Stomach (tissue), 9 donors: ENCODE measurements around the gene LEMD2. TPM values are rescaled to one million over a fixed set of nuclear protein-coding genes. Genes with fewer than 3 reads are reported as not detected.

Experiments used
- DNase-seq, 2 donors: peaks; one replicate each; pipeline versions ENCODE4 v3.0.0 to v3.0.0-alpha.2; 2013 to 2019
- H3K27ac ChIP-seq, 5 donors: fragments of 200-600 bp in 4 of 5; sonication (generic) in 4 of 5; one replicate each; pipeline ENCODE4 v1.5.1; 2013 to 2019; ENCODE audit warnings: mild to moderate bottlenecking in 1 of 5, moderate library complexity in 1 of 5
- H3K27me3 ChIP-seq, 3 donors: fragments of 200-600 bp; sonication (generic); one replicate each; pipeline ENCODE4 v1.5.1; 2017 to 2019; ENCODE audit warnings: mixed run types in 1 of 3
- H3K36me3 ChIP-seq, 4 donors: fragments of 200-600 bp; sonication (generic); 1 replicate in 3 of 4; 2 replicates in 1 of 4; pipeline ENCODE4 v1.5.1; 2016 to 2019
- H3K4me1 ChIP-seq, 4 donors: fragments of 200-600 bp; sonication (generic); one replicate each; pipeline ENCODE4 v1.5.1; 2016 to 2019
- H3K4me3 ChIP-seq, 4 donors: fragments of 200-600 bp; sonication (generic) in 3 of 4; one replicate each; pipeline ENCODE4 v1.5.1; 2016 to 2019; ENCODE audit warnings: mild to moderate bottlenecking in 1 of 4
- H3K9me3 ChIP-seq, 4 donors: fragments of 200-600 bp; sonication (generic); one replicate each; pipeline ENCODE4 v1.5.1; 2016 to 2019
- CTCF ChIP-seq, 7 experiments: fragments of 450-650 bp in 4 of 7; fragments of 200-600 bp in 3 of 7; sonication (generic) in 3 of 7; IDR thresholded peaks; one replicate each; pipeline ENCODE4 v1.5.1; 2016 to 2019; ENCODE audit warnings: antibody characterized with exemption in 7 of 7, control low read depth in 2 of 7, mild to moderate bottlenecking in 1 of 7
- EP300 ChIP-seq: sonication (generic); formaldehyde crosslinking; IDR thresholded peaks from one replicate; pipeline ENCODE4 v1.6.1; 2017; ENCODE audit warnings: antibody characterized with exemption
- POLR2A ChIP-seq, 4 donors: fragments of 450-650 bp; IDR thresholded peaks; one replicate each; pipeline ENCODE4 v1.6.1; 2016; ENCODE audit warnings: antibody characterized with exemption in 4 of 4, control low read depth in 2 of 4, mild to moderate bottlenecking in 1 of 4, moderate library complexity in 1 of 4
- POLR2AphosphoS5 ChIP-seq, 3 donors: sonication (generic); formaldehyde crosslinking; IDR thresholded peaks; one replicate each; pipeline ENCODE4 v1.6.1; 2016; ENCODE audit warnings: antibody characterized with exemption in 3 of 3
- WGBS, 5 donors: extraction: QIAGEN DNeasy Blood & Tissue Kit in 3 of 5; methylation state at CpG; one replicate each; pipeline versions ENCODE4 v1.1.5 to v1.1.7; 2013 to 2018; 5-methylcytosine and 5-hydroxymethylcytosine counted together
- intact Hi-C: fragments of 100-400 bp; cut with DNase I; formaldehyde crosslinking; loops from one replicate; pipeline ENCODE4 v1.15.1; 2023; ENCODE audit warnings: low total_unique reads
- polyA plus RNA-seq, 3 donors: library from polyadenylated mRNA; stranded (reverse); fragments of 200-250 nt; gene quantifications; one replicate each; pipeline ENCODE4 v1.2.3, GENCODE V29; 2013
- total RNA-seq, 5 donors: library from RNA; depleted of rRNA; stranded (reverse); fragments of >200 nt; gene quantifications; one replicate each; pipeline versions ENCODE4 v1.1.0 to v1.2.3, GENCODE V29; 2014 to 2016
- donor health status: healthy with polysubstance abuse.
- donor health status: Bipolar disorder and iron deficiency.
- donor health status: healthy.

LEMD2 gene
- total and polyA plus RNA-seq, 8 donors: 22.0 to 428 (median 54.2) TPM

GRCh38 chr6:33820243-33820642 is 31.3 kb upstream of the LEMD2 start:
- DNase-seq: no peak
- intact Hi-C loops: no loop called here
- H3K27me3 ChIP-seq: peaks cover 0 to 11% (median 0%) of the 10 kb centered on the region in 3 donors
- peaks cover 0 to 19% (median 14%) of the 10 kb centered on the region in 4 donors for H3K4me1 ChIP-seq
- no peak overlapping the region for H3K4me3 ChIP-seq
- TF ChIP-seq EP300: no peak
- no peak for TF ChIP-seq POLR2AphosphoS5 (IDR thresholded peaks at IDR 0.05)
- no peak for TF ChIP-seq CTCF (IDR thresholded peaks at IDR 0.05)
- TF ChIP-seq POLR2A (IDR thresholded peaks at IDR 0.05): no peak
- 60 to 74% (median 64%) methylated on average over 9 to 10 of the region's 10 CpGs for WGBS, 5 donors
- no peaks in the 10 kb centered on the region for H3K9me3 ChIP-seq
- no peak overlapping the region for H3K27ac ChIP-seq
- H3K36me3 ChIP-seq: no peaks in the 10 kb centered on the region

- Histone ChIP-seq H3K27me3 (peaks cover 0 to 23% (median 7%) of the 10 kb centered on the region in 3 donors), H3K4me3 (no peak overlapping the region), H3K4me1 (peaks cover 0 to 13% (median 11%) of the 10 kb centered on the region in 4 donors), H3K27ac (no peak overlapping the region), H3K36me3 (no peaks in the 10 kb centered on the region), H3K9me3 (no peaks in the 10 kb centered on the region)
- no peak for DNase-seq
- intact Hi-C loops: no loop called here
- 70 to 79% (median 77%) methylated on average over 4 of the region's 4 CpGs for WGBS, 5 donors
- TF ChIP-seq CTCF (IDR thresholded peaks at IDR 0.05) (no peak), POLR2A (IDR thresholded peaks at IDR 0.05) (no peak), POLR2AphosphoS5 (IDR thresholded peaks at IDR 0.05) (no peak), EP300 (no peak)
These were observed 30.1 kb upstream of the LEMD2 start for GRCh38 chr6:33819021-33819420.

- 59 to 82% (median 68%) methylated on average over 3 of the region's 3 CpGs for WGBS, 5 donors
- H3K27me3 ChIP-seq: peaks cover 0 to 30% (median 13%) of the 10 kb centered on the region in 3 donors
- peaks cover 0 to 12% (median 11%) of the 10 kb centered on the region in 4 donors for H3K4me1 ChIP-seq
- no peak overlapping the region for H3K27ac ChIP-seq
- H3K36me3 ChIP-seq: no peaks in the 10 kb centered on the region
- H3K9me3 ChIP-seq: no peaks in the 10 kb centered on the region
- H3K4me3 ChIP-seq: no peak overlapping the region
- TF ChIP-seq EP300: no peak
- no peak for TF ChIP-seq CTCF (IDR thresholded peaks at IDR 0.05)
- TF ChIP-seq POLR2AphosphoS5 (IDR thresholded peaks at IDR 0.05): no peak
- no peak for TF ChIP-seq POLR2A (IDR thresholded peaks at IDR 0.05)
- intact Hi-C loops: no loop called here
- no peak for DNase-seq
These were observed 29.4 kb upstream of the LEMD2 start for GRCh38 chr6:33818293-33818692.

GRCh38 chr6:33817489-33817888 is 28.6 kb upstream of the LEMD2 start:
- no peaks in the 10 kb centered on the region for H3K9me3 ChIP-seq
- H3K36me3 ChIP-seq: no peaks in the 10 kb centered on the region
- H3K27me3 ChIP-seq: peaks cover 0 to 38% (median 15%) of the 10 kb centered on the region in 3 donors
- WGBS, 5 donors: 30 to 67% (median 33%) methylated on average over 4 to 5 of the region's 5 CpGs
- no peak overlapping the region for H3K27ac ChIP-seq
- H3K4me3 ChIP-seq: no peak overlapping the region
- peaks cover 0 to 12% (median 11%) of the 10 kb centered on the region in 4 donors for H3K4me1 ChIP-seq
- intact Hi-C loops: no loop called here
- TF ChIP-seq CTCF (IDR thresholded peaks at IDR 0.05): no peak
- DNase-seq: peak in 1 of 2 donors; percentile 77
